ENCODE results near the gene USP32. TPM values are rescaled to one million over a fixed set of nuclear protein-coding genes. Genes with fewer than 3 reads are reported as not detected.
"Not testable (repeated sequence)": the region's sequence is repeated elsewhere in the genome, so short reads cannot be mapped to it uniquely, and the experiment has no call there.

The USP32 gene
- total RNA-seq, 3 donors from 2014 or later, result 20.1 to 22.0 (median 20.9) TPM

DNA sequence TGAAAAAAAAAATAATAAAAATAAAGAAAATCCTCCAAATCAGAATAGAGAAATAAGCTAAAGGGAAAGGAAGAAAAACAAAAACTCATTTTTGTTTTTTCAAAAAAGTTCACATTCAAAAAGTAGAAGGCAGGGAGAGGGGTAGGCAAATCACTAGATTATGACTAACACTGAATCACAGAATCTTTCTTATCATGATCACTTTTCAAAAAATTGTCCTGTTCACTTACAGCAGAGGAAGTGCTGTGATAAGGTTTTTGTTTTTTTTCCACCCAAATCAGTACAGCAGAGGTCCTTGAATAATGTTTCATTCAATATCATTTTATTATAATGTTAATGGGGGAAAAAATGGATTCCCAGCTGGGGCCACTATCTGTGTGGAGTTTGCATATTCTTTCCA is 135.8 kb downstream of the USP32 start:
- Mint-ChIP-seq H3K27me3 (ENCODE audit: low read depth) (no peaks in the 10 kb centered on the region), H3K4me3 (no peak overlapping the region), H3K4me1 (ENCODE audit: low read depth) (no peaks in the 10 kb centered on the region), H3K36me3 (ENCODE audit: insufficient read depth) (peaks cover 25% of the 10 kb centered on the region), H3K9me3 (no peaks in the 10 kb centered on the region)
- ATAC-seq, result no peak
- DNase-seq, result no peak

DNA sequence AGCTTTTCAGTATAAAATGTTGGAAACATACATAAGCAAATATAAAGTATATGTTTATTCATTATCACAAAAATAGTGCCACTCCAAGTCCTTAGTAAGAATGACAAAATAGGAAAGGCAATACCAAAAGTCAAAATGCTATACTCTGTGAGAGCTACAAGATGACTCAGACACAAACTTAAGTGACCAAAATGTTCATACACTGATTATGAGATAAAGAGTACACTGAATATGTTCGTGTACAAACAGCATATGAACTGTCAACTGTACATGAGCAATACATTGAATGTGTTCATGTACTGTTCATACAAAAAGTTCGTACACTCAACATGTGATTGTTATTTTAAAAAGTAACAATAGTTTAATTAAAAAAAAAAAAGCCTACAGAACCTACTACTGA is 138.9 kb downstream of the USP32 start:
- Mint-ChIP-seq H3K4me1 (ENCODE audit: low read depth) (no peaks in the 10 kb centered on the region), H3K9me3 (peaks cover 3% of the 10 kb centered on the region), H3K4me3 (no peak overlapping the region), H3K27me3 (ENCODE audit: low read depth) (no peaks in the 10 kb centered on the region), H3K36me3 (ENCODE audit: insufficient read depth) (peaks cover 26% of the 10 kb centered on the region)
- no peak for ATAC-seq
- no peak for DNase-seq

- Mint-ChIP-seq H3K4me1 (ENCODE audit: low read depth) (no peaks in the 10 kb centered on the region), H3K4me3 (no peak overlapping the region), H3K9me3 (peaks cover 4% of the 10 kb centered on the region), H3K36me3 (ENCODE audit: insufficient read depth) (peaks cover 24% of the 10 kb centered on the region), H3K27me3 (ENCODE audit: low read depth) (no peaks in the 10 kb centered on the region)
- ATAC-seq (no peak), DNase-seq (no peak)
These were observed 139.5 kb downstream of the USP32 start for GRCh38 chr17:60252459-60252858.

GRCh38 chr17:60249290-60249826 is 142.6 kb downstream of the USP32 start:
- DNase-seq (no peak), ATAC-seq (no peak)
- Mint-ChIP-seq H3K36me3 (ENCODE audit: insufficient read depth) (peaks cover 19% of the 10 kb centered on the region), H3K4me3 (no peak overlapping the region), H3K27me3 (ENCODE audit: low read depth) (no peaks in the 10 kb centered on the region), H3K4me1 (ENCODE audit: low read depth) (no peaks in the 10 kb centered on the region), H3K9me3 (peaks cover 4% of the 10 kb centered on the region)

DNA sequence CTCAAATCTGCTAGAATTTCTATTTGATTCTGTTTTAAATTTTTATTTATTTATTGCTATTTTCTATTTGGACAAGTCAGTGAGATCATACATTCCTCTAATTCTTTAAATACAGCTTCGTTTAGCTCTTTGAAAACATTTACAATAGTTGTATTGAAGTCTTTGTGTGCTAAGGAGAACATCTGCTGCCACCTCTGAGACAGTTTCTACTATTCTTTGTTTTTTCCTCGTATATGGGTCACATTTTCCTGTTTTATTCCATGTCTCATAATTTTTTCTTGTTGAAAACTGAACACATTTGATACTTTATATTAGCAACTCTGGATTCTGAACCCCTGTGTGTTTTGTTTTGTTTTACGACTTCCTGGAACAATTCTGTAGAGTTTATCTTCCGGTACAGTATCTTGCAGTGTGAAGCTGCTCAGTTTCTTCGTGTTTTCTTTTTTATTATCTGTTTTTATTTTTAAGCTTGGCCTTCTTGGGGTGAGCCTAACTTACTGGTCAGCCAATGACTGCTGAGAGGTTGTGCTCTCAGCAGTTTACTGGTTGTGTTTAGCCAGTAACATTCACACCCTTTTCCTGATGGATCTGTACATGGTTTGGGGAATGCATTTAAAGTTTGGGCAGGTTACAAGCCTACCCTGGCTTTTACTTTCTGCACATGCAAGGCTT is 143.2 kb downstream of the USP32 start:
- no peaks in the 10 kb centered on the region for H3K4me1 Mint-ChIP-seq (ENCODE audit: low read depth)
- no peaks in the 10 kb centered on the region for H3K27me3 Mint-ChIP-seq (ENCODE audit: low read depth)
- ATAC-seq, result no peak
- peaks cover 19% of the 10 kb centered on the region for H3K36me3 Mint-ChIP-seq (ENCODE audit: insufficient read depth)
- H3K4me3 Mint-ChIP-seq, result no peak overlapping the region
- no peak for DNase-seq
- peaks cover 4% of the 10 kb centered on the region for H3K9me3 Mint-ChIP-seq

GRCh38 chr17:60247836-60248461 is 144.0 kb downstream of the USP32 start:
- Mint-ChIP-seq H3K4me3 (no peak overlapping the region), H3K36me3 (ENCODE audit: insufficient read depth) (peaks cover 19% of the 10 kb centered on the region), H3K4me1 (ENCODE audit: low read depth) (no peaks in the 10 kb centered on the region), H3K9me3 (peaks cover 4% of the 10 kb centered on the region), H3K27me3 (ENCODE audit: low read depth) (no peaks in the 10 kb centered on the region)
- DNase-seq, result no peak
- ATAC-seq, result no peak

DNA sequence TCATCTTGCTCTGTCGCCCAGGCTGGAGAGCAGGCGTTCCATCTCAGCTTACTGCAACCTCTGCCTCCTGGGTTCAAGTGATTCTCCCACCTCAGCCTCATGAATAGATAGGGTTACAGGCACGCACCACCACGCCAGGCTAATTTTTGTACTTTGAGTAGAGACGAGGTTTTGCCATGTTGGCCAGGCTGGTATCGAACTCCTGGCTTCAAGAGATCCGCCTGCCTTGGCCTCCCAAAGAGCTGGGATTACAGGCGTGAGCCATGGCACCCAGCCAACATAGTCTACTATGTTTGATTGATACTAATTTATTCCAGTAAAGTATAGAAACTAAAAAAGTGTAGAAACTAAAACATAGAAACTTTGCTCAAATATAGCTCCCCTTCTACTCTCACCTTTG is 147.3 kb downstream of the USP32 start:
- H3K27me3 Mint-ChIP-seq (ENCODE audit: low read depth), result no peaks in the 10 kb centered on the region
- ATAC-seq (no peak), DNase-seq (no peak)
- H3K36me3 Mint-ChIP-seq (ENCODE audit: insufficient read depth), result peaks cover 27% of the 10 kb centered on the region
- H3K4me1 Mint-ChIP-seq (ENCODE audit: low read depth), result no peaks in the 10 kb centered on the region
- H3K9me3 Mint-ChIP-seq, result peaks cover 9% of the 10 kb centered on the region
- H3K4me3 Mint-ChIP-seq, result no peak overlapping the region

DNA sequence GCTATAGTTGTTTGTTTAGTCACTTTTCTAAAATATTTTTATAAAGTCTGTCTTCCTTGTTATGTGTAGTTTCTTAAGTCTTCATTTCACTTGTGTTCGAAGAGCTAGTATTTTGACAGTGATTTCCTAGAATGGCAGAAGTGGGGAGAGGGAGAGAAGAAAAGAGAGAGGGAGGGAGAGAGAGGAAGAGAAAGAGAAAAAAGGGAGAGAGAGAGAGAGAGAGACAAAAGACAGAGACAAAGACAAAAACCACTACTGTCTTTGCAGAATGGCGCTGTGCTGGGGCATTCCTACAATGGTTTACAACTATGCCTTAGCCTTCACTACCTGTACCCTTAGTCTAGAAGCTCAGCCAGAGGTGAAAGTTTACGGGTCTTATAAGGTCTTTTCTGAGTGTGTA is 151.6 kb downstream of the USP32 start:
- ATAC-seq (no peak), DNase-seq (no peak)
- Mint-ChIP-seq H3K4me1 (ENCODE audit: low read depth) (no peaks in the 10 kb centered on the region), H3K27me3 (ENCODE audit: low read depth) (no peaks in the 10 kb centered on the region), H3K4me3 (no peak overlapping the region), H3K36me3 (ENCODE audit: insufficient read depth) (peaks cover 25% of the 10 kb centered on the region), H3K9me3 (peaks cover 11% of the 10 kb centered on the region)

GRCh38 chr17:60231691-60232090 is 160.2 kb downstream of the USP32 start:
- DNase-seq, result no peak
- Mint-ChIP-seq H3K4me3 (no peak overlapping the region), H3K27me3 (ENCODE audit: low read depth) (no peaks in the 10 kb centered on the region), H3K36me3 (ENCODE audit: insufficient read depth) (peaks cover 12% of the 10 kb centered on the region), H3K4me1 (ENCODE audit: low read depth) (peaks cover 7% of the 10 kb centered on the region), H3K9me3 (no peaks in the 10 kb centered on the region)
- ATAC-seq, result no peak

DNA sequence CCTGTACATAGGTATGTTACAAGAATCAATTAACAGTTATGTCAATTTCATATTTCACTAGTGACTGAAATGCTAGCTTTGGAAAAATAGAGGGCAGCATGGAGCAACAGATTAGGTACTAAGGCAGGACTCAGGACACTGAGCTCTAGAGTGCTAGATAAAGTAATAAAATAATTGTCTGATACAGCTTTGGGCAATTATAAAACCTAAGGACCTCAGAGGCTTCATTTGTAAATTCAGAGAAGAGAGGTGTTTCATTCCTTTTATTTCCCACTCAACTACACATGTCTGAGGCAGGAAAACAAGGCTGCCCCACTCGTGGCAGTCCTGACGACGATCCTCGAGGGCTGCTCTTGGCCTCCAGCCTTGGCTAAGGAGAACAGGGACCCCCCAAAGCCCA is 160.7 kb downstream of the USP32 start:
- Mint-ChIP-seq H3K9me3 (no peaks in the 10 kb centered on the region), H3K4me1 (ENCODE audit: low read depth) (peaks cover 7% of the 10 kb centered on the region), H3K4me3 (no peak overlapping the region), H3K27me3 (ENCODE audit: low read depth) (no peaks in the 10 kb centered on the region), H3K36me3 (ENCODE audit: insufficient read depth) (peaks cover 12% of the 10 kb centered on the region)
- ATAC-seq, result no peak
- no peak for DNase-seq

DNA sequence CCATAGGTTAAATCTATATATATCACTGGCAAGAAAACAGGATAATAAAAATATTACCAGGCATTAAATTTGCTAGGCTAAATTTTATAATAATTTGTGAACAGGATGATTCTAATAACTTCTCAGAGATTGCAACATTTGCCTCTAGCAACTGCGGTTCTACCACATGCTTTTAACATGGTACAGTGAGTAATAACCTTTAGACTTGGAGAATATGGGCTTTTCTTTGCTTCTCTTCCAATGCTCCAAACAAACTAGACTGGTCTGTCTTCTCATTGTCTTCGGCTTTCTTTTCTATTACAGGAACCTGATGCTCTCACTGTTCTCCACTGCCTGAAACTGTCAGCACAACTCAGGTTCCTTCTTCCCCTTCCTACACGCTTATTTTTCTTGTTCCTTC is 161.6 kb downstream of the USP32 start:
- DNase-seq, result no peak
- Mint-ChIP-seq H3K9me3 (no peaks in the 10 kb centered on the region), H3K4me3 (no peak overlapping the region), H3K4me1 (ENCODE audit: low read depth) (peaks cover 7% of the 10 kb centered on the region), H3K36me3 (ENCODE audit: insufficient read depth) (peaks cover 6% of the 10 kb centered on the region), H3K27me3 (ENCODE audit: low read depth) (no peaks in the 10 kb centered on the region)
- ATAC-seq, result no peak

- no peak overlapping the region for H3K4me3 Mint-ChIP-seq
- no peak for ATAC-seq
- no peaks in the 10 kb centered on the region for H3K27me3 Mint-ChIP-seq (ENCODE audit: low read depth)
These were observed 162.6 kb downstream of the USP32 start for GRCh38 chr17:60229188-60229802.

GRCh38 chr17:60227276-60227675 is 164.7 kb downstream of the USP32 start:
- not testable (repeated sequence) for H3K27me3 Mint-ChIP-seq (ENCODE audit: low read depth); H3K4me3 Mint-ChIP-seq; H3K36me3 Mint-ChIP-seq (ENCODE audit: insufficient read depth)

More at GRCh38 chr17:60229188-60229802, 162.6 kb downstream of the USP32 start:
- no peak for DNase-seq
- no peaks in the 10 kb centered on the region for H3K9me3 Mint-ChIP-seq
- no peaks in the 10 kb centered on the region for H3K36me3 Mint-ChIP-seq (ENCODE audit: insufficient read depth)
- peaks cover 7% of the 10 kb centered on the region for H3K4me1 Mint-ChIP-seq (ENCODE audit: low read depth)

GRCh38 chr17:60224064-60224463 is 167.9 kb downstream of the USP32 start:
- no peak for ATAC-seq
- H3K4me3 Mint-ChIP-seq, result no peak overlapping the region
- H3K4me1 Mint-ChIP-seq (ENCODE audit: low read depth), result no peaks in the 10 kb centered on the region
- peaks cover 6% of the 10 kb centered on the region for H3K36me3 Mint-ChIP-seq (ENCODE audit: insufficient read depth)
- no peak for DNase-seq
- H3K9me3 Mint-ChIP-seq, result no peaks in the 10 kb centered on the region
- H3K27me3 Mint-ChIP-seq (ENCODE audit: low read depth), result no peaks in the 10 kb centered on the region

More at GRCh38 chr17:60227276-60227675, 164.7 kb downstream of the USP32 start:
- DNase-seq; ATAC-seq; H3K9me3 Mint-ChIP-seq; H3K4me1 Mint-ChIP-seq (ENCODE audit: low read depth): not testable (repeated sequence)

DNA sequence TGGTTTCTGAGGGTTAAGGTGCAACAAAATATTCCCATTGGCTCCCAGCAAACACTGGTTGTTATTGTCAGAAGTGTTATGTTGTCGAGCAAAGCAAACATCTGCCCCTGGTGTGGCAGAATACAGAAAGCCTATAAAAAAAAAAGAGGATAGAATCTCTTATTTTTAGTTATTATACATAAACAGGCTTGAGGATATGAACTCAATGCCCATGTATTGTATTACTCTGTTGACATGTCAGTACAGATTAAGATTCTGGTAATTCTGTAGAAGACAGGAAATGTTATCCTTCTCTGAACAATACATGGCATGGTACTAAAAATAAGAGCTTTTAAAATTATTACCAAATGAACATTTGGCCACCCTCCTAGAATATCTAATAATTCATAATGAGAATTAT is 168.5 kb downstream of the USP32 start:
- Mint-ChIP-seq H3K27me3 (ENCODE audit: low read depth) (no peaks in the 10 kb centered on the region), H3K9me3 (no peaks in the 10 kb centered on the region), H3K36me3 (ENCODE audit: insufficient read depth) (peaks cover 11% of the 10 kb centered on the region), H3K4me1 (ENCODE audit: low read depth) (no peaks in the 10 kb centered on the region), H3K4me3 (no peak overlapping the region)
- ATAC-seq (no peak), DNase-seq (no peak)

Measured in activated T-cell treated with anti-CD3 and anti-CD28 coated beads, Interleukin-2, amount 50 U/mL, for 4 hours (primary cell).